MM.1S (cell line): Measurements from ENCODE around the gene NSUN6.

ENCODE experiments used
- DNase-seq: peaks from one replicate; pipeline ENCODE4 v3.0.0-alpha.2; 2015
- H2AFZ ChIP-seq: fragments of 300-600 bp; sonication (generic); 2 replicates; pipeline ENCODE4 v1.6.0; 2016; ENCODE audit warnings: antibody characterized with exemption, low read length
- H3F3A ChIP-seq: fragments of 300-600 bp; sonication (generic); 2 replicates; pipeline ENCODE4 v1.6.1; 2016; ENCODE audit warnings: mild to moderate bottlenecking, antibody characterized with exemption, low read length, moderate library complexity, mixed read lengths; ENCODE audit not compliant: insufficient read depth
- H3K27ac ChIP-seq: fragments of 300-600 bp; sonication (generic); 2 replicates; pipeline ENCODE4 v1.5.1; 2016; ENCODE audit warnings: mild to moderate bottlenecking, low read length
- H3K27me3 ChIP-seq: fragments of 300-600 bp; sonication (generic); replicated peaks from 2 replicates; pipeline ENCODE4 v1.6.0; 2016; ENCODE audit warnings: low read length; ENCODE audit not compliant: insufficient read depth
- H3K36me3 ChIP-seq: fragments of 300-600 bp; sonication (generic); replicated peaks from 2 replicates; pipeline ENCODE4 v1.6.1; 2016; ENCODE audit warnings: mild to moderate bottlenecking, low read length, mixed read lengths; ENCODE audit not compliant: insufficient read depth
- H3K4me1 ChIP-seq: fragments of 300-600 bp; sonication (generic); 2 replicates; pipeline ENCODE4 v1.6.1; 2016; ENCODE audit warnings: low read length, mixed read lengths
- H3K4me2 ChIP-seq: fragments of 300-600 bp; sonication (generic); 2 replicates; pipeline ENCODE4 v1.6.0; 2016; ENCODE audit warnings: low read depth, low read length
- H3K4me3 ChIP-seq: fragments of 300-600 bp; sonication (generic); 2 replicates; pipeline ENCODE4 v1.5.1; 2016; ENCODE audit warnings: low read length, mixed read lengths
- H3K79me2 ChIP-seq: fragments of 300-600 bp; sonication (generic); 2 replicates; pipeline ENCODE4 v1.6.1; 2016; ENCODE audit warnings: mixed run types, low read length, mixed read lengths
- H3K9ac ChIP-seq: fragments of 300-600 bp; sonication (generic); 2 replicates; pipeline ENCODE4 v1.6.1; 2016; ENCODE audit warnings: low read length, mixed read lengths
- H3K9me2 ChIP-seq: fragments of 300-600 bp; sonication (generic); replicated peaks from 2 replicates; pipeline ENCODE4 v1.6.1; 2016; ENCODE audit warnings: mild to moderate bottlenecking, low read length, mixed read lengths; ENCODE audit not compliant: insufficient read depth
- H3K9me3 ChIP-seq: fragments of 300-600 bp; sonication (generic); replicated peaks from 2 replicates; pipeline ENCODE4 v1.6.1; 2016; ENCODE audit warnings: mild to moderate bottlenecking, low read length, mixed read lengths; ENCODE audit not compliant: insufficient read depth
- H4K20me1 ChIP-seq: fragments of 300-600 bp; sonication (generic); 2 replicates; pipeline ENCODE4 v1.6.1; 2016; ENCODE audit warnings: mild to moderate bottlenecking, low read length, moderate library complexity, mixed read lengths; ENCODE audit not compliant: insufficient read depth
- CTCF ChIP-seq: fragments of 300-600 bp; sonication (generic); IDR thresholded peaks from 2 replicates; pipeline ENCODE4 v1.5.1; 2016; ENCODE audit warnings: antibody characterized with exemption, low read length, mixed read lengths
- EZH2 ChIP-seq: fragments of 300-600 bp; sonication (generic); optimal IDR thresholded peaks from 2 replicates; pipeline ENCODE3; 2017; ENCODE audit warnings: low read depth, mild to moderate bottlenecking, antibody characterized with exemption, low read length, mixed read lengths
- EZH2phosphoT487 ChIP-seq: fragments of 300-600 bp; sonication (generic); IDR thresholded peaks from 2 replicates; pipeline ENCODE4 v1.6.1; 2018; ENCODE audit warnings: antibody characterized with exemption, low read length

The NSUN6 gene

GRCh38 chr10:18549105-18549504, 102.3 kb downstream of the NSUN6 start:
- DNase-seq: no peak
- Histone ChIP-seq H4K20me1 (no peaks in the 10 kb centered on the region), H3K9me2 (no peaks in the 10 kb centered on the region), H3F3A (no peaks in the 10 kb centered on the region), H3K4me3 (no peak overlapping the region), H3K4me2 (no peak overlapping the region), H3K27ac (no peak overlapping the region), H3K27me3 (no peaks in the 10 kb centered on the region), H2AFZ (no peak overlapping the region), H3K9me3 (no peaks in the 10 kb centered on the region), H3K9ac (no peak overlapping the region), H3K4me1 (no peaks in the 10 kb centered on the region), H3K79me2 (no peaks in the 10 kb centered on the region), H3K36me3 (no peaks in the 10 kb centered on the region)
- TF ChIP-seq EZH2 (no peak), CTCF (no peak), EZH2phosphoT487 (no peak)

GRCh38 chr10:18545621-18546305, 105.6 kb downstream of the NSUN6 start:
- Histone ChIP-seq H3K9me3 (no peaks in the 10 kb centered on the region), H3K36me3 (no peaks in the 10 kb centered on the region), H4K20me1 (no peaks in the 10 kb centered on the region), H3K4me3 (no peak overlapping the region), H3K9ac (no peak overlapping the region), H3F3A (no peaks in the 10 kb centered on the region), H3K9me2 (no peaks in the 10 kb centered on the region), H3K4me1 (no peaks in the 10 kb centered on the region), H2AFZ (no peak overlapping the region), H3K27me3 (no peaks in the 10 kb centered on the region), H3K4me2 (no peak overlapping the region), H3K27ac (no peak overlapping the region), H3K79me2 (no peaks in the 10 kb centered on the region)
- no peak for TF ChIP-seq EZH2
- TF ChIP-seq EZH2phosphoT487: no peak
- no peak for TF ChIP-seq CTCF
- no peak for DNase-seq

GRCh38 chr10:18542832-18543231, 108.6 kb downstream of the NSUN6 start:
- no peak overlapping the region for H3K4me3 ChIP-seq
- DNase-seq: no peak

More at GRCh38 chr10:18542832-18543231, 108.6 kb downstream of the NSUN6 start:
- Histone ChIP-seq H3K9me2 (no peaks in the 10 kb centered on the region), H2AFZ (no peak overlapping the region), H3K27ac (no peak overlapping the region), H3K79me2 (no peaks in the 10 kb centered on the region), H3K4me2 (no peak overlapping the region), H3K4me1 (no peaks in the 10 kb centered on the region), H3K9me3 (no peaks in the 10 kb centered on the region), H3K27me3 (no peaks in the 10 kb centered on the region), H3F3A (no peaks in the 10 kb centered on the region), H3K36me3 (no peaks in the 10 kb centered on the region), H3K9ac (no peak overlapping the region), H4K20me1 (no peaks in the 10 kb centered on the region)
- TF ChIP-seq CTCF: no peak
- no peak for TF ChIP-seq EZH2phosphoT487
- no peak for TF ChIP-seq EZH2
